ENCODE results near the gene TCEAL3.
"Not testable (repeated sequence)": the region's sequence is repeated elsewhere in the genome, so short reads cannot be mapped to it uniquely, and the experiment has no call there.

The TCEAL3 gene, protein sequence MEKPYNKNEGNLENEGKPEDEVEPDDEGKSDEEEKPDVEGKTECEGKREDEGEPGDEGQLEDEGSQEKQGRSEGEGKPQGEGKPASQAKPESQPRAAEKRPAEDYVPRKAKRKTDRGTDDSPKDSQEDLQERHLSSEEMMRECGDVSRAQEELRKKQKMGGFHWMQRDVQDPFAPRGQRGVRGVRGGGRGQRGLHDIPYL

DNA sequence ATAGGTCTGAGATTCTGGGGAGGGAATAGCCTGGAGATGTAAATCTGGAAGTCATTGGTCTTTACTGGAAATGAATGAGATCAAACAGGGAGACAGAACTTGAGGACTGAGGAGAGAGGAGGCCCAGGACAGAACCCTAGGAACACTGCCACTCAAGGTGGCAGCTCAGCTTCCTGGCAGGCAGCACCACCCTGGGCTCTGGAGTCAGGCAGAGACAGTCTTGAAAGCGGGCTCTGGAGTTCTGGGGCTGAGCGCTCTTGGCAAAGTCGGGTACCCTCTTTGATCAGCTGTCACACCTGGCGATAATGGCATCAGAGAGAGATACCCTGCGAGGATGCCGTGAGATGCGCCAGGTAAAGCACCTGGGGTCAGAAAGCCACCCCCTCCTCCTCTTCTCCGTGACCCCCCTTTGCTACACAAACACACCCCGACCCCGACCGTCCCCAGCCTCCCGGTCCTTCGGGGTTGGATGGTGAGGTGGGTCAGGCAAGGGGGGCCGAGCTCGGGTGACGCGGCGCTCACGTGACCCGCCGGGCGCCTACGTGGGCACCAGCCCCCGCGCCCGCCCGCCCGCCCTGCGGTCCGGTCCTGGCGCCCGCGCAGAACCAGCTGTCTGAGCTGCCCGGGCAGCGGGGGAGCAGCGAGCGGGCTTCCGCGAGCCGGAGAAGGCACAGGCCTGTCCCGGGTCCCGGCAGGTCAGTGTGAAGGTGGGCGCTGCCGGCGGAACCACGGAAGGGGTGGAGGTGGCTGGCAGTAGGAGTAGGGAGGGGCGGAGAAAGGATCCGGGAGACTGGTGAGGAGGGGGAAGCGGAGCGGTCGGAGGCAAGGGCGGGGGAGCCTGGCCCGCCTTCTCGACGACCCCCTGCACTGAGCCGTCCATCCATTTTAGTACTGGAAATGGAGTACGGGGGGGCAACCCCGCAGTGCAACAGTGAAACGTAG lies at the start of gene TCEAL3:
TCEAL3 (plus strand) TSS at position 600 of the 942 bp plus-strand sequence. CDS start 1,102 bp downstream, outside the sequence.
- no peak for DNase-seq

DNA sequence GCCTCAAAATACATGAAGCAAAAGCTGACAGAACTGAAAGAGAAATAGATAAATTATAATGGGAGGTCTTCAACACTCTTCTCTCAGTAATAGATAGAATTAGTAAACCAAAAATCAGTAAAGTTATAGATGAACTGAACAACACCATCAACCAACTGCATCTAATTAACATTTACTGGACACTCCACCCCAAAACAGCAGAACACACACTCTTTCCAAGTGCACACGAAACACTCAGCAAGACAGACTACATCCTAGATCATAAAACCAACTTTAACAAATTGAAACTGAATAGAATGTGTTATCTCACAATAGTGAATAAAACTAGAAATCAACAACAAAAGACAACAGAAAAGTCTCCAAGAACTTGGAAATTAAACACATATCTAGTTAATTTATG lies 47.5 kb upstream of the TCEAL3 start:
- DNase-seq, result no peak

DNA sequence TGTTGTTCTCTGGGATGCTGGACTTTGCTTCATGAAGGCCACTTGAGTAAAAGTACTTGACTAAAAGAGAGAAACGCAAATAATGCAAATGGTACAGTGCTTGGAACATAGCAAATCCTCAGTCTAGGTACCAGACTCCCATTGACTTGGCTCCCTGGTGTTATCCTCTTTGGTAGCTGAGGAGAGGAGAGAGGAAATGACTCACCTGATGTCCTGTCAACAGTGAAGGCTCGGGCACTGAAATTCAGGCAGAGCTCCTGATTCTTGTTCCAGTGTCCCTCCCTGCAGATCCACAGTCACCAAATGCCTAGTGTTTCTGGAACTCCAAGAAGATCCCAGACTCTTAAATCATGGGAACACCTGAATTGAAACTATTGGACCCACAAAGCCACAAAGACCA lies 45.0 kb upstream of the TCEAL3 start:
- DNase-seq, result no peak

DNA sequence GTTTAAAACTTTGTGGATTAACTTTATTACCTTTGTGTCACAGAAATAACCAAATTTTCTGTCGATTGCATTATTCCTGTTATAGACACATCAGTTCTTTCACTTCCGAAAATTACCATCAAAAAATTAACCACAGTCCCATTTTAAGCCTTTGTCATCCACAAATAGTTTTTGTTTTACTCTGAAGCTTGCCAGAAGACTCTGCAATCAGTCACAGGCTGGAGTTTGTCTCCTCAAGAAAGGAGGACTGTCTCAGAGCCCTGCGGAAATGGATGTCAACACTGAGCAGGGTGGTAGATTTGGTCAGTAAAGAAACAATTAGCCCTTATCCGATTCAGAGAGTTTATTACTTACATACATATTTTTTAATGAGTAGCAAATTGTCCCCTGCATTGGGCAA lies 42.6 kb upstream of the TCEAL3 start:
- no peak for DNase-seq

DNA sequence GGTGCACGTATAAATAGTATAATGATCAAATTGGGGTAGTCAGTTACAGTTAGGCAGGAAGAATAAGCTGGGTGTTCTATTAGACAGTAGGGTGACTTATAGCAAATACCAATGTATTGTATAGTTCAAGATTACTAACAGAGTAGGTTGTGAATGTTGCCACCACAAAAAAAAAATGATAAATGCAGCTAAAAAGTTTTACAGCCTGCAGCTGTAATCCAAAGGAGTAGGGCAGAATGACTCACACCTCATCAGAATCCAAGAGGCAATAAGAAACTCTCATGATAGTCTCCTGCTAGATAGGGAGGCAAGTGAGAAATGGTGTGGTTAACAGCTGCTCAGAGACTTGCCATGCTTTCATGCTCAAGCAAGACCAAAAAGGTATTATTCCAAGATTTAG lies 42.0 kb upstream of the TCEAL3 start:
- DNase-seq, result no peak

DNA sequence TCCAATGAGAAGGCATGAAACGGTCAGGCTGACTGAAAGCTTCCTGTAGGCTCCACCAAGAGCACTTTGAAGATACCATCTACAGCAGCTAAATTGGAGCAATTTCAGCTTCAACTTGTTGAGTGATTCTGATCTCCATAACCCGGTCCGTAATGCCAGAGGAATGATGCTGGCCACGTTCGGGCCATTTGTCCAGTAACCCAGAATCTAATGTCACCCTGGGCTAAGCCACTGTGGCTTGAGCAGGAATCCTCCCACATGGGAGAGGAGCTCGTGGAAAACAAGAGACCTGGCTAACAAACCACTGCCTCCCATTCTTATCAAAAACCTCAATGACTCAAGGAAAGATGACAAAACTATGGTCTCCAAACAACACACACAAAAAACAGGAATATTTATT lies 36.6 kb upstream of the TCEAL3 start:
- DNase-seq, result no peak

DNA sequence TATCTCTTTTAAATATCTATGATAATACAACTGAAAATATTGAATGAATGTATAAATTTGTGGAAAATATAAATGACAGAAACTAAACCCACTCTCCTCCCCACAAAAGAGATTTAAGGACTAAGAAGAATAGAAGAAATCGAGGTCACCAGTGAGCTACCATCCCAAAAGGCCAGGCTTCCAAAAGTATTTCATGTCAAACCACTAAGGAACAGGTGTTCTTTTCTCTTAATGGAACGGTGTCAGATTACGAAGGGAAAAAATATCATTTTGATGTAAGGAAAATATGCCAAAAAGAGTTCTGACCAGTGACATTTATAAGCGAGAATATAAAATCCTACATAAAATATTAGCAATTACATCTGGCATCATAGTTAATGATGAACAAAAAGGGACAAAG lies 36.0 kb upstream of the TCEAL3 start:
- DNase-seq, result no peak

DNA sequence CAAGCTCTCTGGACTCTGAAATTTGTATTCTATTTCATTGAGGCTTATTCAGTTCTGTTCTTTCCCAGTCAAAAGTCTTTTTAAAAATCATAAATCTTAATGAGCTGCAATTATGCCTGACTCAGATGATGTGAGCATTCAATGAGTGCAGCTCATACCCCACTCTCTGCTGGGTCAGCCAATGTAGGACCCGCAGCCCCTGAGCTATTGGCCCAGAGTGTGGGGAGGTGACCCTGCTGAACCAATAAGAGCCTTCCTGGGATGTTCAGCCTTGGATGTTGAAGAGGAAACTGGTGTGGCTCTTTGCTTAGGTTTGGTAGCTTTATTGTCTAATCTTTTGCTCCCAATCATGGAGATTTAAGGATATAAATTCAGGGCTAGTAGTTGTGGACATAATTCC lies 34.6 kb upstream of the TCEAL3 start:
- DNase-seq, result no peak

DNA sequence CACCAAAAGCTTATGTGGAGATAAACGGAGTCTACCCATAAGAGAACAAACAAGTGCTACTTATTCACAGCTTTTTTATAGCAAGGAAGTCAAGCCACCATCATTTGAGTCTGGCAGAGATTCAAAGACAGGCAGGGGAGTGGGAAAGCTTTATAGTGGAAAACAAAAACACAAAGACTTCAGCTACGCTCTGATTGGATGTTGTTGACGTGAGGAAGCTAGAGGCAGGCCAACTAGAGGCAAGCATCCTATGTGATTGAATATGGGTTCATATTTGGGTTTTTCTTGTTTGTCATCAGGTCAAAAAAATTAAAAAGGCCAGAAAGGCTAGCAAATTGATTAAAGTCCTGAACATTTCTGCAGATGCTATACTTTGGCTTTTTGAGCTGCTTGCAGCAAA lies 23.2 kb upstream of the TCEAL3 start:
- no peak for DNase-seq

DNA sequence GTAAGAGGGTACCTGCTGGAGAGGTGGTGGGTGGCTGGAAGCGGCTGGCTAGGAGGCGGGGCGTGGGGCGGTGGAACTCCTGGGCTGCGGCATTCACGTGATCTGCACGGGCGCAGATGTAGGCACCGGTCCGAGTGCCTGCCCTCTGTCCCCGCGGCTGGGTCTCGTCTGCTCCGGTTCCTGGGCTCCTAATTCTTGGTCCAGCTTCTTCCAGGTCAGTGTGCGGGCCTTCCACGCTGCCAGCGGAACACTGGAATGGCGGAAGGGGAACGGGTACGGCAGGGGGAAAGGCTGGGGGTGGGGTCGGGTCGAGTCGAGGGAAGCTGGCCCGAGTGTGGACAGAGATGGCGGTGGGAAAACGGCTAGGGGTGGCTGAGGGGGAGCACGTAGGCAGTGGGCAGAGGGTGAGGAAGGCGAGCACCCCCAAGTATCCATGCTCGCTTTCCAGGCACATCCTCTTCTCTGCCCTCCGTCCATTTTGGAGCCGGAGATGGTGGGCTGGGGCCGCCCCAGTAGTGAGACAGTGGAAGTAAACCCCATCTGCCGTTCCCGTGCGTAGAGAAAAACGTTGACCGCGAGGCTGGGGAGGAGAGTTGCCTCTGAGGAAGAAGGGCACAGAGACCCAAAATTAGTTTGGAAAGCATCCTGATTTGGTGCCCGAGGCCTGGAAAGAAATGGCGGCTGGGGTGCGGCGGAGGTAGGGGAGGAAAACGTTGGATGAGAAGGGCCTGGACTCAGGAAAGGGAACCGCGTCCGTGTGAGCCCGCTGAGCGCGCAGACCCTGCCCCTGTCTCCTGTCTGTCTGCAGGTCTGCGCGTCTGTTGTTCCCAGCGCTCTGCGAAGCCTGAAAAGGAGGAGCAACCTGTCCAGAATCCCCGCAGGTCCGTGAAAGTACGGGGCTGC lies 22.1 kb upstream of the TCEAL3 start, which contains the start of gene TCEAL4:
TCEAL4 (plus strand) TSS at position 105 of the 903 bp plus-strand sequence. CDS start 1,161 bp downstream, outside the sequence.
- no peak for DNase-seq

DNA sequence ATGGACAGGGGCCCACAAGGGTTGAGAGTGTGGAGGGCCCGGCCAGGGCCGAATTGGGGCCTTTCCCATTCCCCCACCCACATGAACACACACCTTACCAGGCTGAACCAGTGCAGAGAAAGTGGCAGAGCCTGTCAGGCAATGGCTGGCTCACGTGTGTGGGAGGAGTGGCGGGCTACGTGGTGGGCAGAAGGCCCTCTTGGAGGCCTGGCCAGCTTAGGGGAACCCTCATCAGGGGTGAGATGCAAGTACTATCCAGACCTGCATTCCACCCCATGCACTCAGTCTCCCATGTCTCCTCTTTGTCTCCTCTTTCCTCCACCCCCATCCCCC lies 21.5 kb upstream of the TCEAL3 start:
- DNase-seq, result no peak

DNA sequence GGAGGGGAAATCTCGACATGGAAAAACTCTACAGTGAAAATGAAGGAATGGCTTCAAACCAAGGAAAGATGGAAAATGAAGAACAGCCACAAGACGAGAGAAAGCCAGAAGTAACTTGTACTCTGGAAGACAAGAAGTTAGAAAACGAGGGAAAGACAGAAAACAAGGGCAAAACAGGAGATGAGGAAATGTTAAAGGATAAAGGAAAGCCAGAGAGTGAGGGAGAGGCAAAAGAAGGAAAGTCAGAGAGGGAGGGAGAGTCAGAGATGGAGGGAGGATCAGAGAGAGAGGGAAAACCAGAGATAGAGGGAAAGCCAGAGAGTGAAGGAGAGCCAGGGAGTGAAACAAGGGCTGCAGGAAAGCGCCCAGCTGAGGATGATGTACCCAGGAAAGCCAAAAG lies 21.1 kb upstream of the TCEAL3 start:
- DNase-seq, result no peak

DNA sequence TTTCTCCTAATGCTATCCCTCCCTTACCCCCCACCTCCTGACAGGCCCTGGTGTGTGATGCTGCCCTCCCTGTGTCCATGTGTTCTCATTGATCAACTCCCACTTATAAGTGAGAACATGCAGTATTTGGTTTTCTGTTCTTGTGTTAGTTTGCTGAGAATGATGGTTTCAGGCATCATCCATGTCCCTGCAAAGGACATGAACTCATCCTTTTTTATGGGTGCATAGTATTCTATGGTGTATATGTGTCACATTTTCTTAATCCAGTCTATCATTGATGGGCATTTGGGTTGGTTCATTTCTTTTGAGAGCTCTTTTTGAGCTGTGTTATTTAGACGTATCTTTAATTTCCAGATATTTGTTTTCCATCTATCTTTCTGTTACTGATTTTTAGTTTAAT lies 15.5 kb upstream of the TCEAL3 start:
- not testable (repeated sequence) for DNase-seq

DNA sequence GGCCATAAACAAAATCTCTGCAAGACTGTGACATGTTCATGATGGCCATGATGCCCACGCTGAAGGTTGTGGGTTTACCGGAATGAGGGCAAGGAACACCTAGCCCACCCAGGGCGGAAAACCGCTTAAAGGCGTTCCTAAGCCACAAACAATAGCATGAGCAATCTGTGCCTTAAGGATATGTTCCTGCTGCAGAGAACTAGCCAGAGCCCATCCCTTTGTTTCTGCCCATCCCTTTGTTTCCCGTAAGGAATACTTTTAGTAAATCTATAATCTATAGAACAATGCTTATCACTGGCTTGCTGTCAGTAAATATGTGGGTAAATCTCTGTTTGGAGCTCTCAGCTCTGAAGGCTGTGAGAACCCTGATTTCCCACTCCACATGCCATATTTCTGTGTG lies 12.6 kb upstream of the TCEAL3 start:
- not testable (repeated sequence) for DNase-seq

DNA sequence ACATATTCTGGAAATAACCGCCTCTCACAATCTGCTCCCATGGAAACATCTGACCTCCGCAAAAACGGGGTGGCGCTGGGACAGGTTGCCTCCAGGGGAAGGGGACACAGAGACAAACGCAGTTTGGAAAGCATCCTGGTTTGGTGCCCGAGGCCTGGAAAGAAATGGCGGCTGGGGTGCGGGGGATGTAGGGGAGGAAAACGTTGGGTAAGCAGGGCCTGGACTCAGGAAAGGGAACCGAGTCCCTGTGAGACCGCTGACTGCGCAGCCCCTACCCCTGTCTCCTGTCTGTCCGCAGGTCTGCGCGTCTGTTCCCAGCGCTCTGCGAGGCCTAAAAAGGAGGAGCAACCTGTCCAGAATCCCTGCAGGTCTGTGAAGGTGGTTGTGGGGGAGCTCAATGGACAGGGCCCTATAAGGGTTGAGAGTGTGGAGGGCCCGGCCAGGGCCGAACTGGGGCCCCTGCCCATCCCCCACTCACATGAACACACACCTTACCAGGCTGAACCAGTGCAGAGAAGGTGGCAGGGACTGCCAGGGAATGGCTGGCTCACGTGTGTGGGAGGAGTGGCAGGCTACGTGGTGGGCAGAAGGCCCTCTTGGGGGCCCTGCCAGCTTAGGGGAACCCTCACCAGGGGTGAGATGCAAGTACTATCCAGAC lies 672 bp downstream of the TCEAL3 start:
- no peak for DNase-seq

DNA sequence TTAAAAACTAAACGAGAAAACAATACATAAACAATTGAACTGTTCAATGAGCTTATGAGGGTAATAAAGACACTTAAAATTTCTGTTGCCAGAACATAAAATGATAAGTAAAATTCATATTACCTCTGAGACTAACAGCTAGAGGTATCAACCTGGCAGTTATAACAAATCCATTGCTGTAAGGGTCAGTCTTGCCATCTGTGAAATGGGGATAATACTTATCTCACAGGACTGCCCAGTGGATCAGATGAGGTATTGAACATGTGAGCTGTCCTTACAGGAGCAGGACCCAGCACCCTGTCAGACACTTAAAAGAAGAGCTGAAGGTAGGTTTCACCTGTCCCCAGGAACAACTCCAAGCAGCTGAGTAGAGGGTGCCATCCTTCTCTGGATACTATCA lies 2.5 kb downstream of the TCEAL3 start:
- no peak for DNase-seq

DNA sequence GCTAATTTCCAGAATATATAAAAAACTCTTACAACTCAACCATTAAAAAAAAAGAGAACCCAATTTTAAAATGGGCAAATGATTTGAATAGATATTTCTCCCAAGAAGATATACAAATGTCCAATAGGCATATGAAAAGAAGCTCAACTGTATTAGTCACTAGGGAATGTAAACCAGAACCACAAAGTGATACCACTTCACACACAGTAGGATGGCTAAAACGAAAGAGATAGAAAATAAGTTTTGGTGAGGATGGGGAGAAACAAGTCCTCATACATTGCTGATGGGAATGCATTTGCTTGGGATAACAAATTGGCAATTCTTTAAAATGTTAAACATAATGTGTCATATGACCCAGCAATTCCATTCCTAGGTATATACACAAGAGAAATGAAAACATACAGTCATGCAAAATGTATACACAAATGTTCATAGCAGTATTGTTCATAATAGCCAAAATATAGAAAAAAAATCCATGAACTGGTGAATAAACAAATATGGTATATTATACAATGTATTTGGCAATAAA lies 5.7 kb downstream of the TCEAL3 start:
- DNase-seq, result no peak

DNA sequence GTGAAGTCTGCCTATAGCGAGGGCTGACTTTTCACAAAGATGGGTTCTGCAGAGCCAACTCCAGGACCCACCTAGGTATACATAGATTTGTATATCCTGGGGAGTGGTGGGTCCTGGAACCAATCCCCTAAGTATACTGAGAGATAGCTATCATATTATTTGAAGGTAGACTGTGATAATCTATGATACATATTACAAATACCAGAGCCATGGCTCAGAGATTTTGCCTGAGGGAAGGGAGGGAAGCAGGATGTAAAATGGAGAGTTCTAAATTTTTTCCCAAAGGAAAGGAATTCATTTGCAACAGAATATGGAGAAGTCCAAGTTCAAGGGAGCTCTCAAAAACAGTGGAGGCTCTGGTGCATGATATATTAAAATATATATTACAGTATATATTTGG lies 7.2 kb downstream of the TCEAL3 start:
- no peak for DNase-seq

DNA sequence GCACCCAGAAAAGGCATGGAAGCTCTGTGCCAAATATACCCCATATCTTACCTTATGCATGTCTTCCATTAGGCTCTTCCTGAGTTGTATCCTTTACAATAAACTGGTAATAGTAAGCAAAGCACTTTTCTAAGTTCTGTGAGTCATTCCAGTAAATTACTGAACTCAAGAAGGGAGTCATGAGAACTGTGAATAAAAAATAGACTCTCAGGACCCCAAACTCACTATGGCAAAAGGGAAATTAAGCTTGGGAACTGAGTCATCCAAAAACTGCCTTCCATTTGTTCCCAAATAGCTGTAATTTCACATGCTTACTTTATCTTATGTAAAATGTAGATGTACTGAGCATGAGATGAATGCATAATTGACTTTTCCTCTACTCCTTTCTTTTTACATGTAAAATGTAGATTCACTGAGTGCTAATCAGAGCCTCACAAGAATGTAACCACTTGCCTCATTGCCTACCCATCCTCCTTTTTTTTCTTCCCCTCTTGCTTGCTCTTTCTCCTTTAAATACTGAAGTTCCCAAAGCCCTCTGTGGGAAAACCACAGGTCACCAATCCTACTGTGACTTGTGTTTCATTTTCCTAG lies 8.1 kb downstream of the TCEAL3 start:
- no peak for DNase-seq

DNA sequence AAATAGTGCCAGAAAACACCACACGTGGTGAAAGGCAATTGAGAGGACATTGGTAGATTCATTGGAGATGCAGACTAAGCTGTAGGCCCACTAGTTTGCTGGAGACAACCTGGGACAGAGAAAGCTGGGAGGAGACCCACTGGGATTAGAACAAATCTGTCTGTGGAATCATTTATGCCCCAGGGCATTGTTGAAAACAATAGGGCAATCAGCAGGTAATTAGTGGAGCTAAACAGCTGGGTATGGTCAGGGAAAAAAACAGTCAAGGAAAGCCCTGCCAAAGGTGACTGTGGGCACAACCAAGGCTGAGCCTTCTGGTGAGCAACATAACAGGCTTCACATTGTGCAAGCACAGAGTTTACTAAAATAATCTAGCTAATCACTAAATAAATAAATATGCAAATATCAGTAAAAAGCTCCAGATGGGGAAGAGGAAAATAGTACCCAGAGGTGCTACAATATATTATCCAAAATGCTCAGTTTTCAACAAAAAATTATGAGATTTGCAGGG lies 9.0 kb downstream of the TCEAL3 start:
- no peak for DNase-seq

DNA sequence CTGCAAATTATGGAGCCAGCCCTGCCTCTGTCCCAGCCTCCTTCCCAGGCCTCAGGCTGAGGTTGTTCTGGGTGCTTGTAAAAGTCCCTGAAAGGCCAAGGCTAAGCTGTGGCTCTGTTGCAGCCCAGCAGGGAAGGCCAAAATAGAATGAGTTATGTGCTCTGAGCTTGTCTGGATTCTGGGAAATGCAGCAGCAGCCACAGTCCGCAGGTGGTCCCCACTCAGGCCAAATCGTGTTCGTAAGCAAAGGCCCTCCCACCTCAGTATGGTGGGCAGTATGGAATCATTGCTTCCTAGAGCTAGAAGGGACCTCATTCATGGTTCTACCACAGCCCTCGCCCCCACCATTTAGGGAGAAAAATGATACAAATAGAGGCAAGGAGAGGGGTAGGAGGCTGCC lies 16.3 kb downstream of the TCEAL3 start:
- DNase-seq, result no peak

DNA sequence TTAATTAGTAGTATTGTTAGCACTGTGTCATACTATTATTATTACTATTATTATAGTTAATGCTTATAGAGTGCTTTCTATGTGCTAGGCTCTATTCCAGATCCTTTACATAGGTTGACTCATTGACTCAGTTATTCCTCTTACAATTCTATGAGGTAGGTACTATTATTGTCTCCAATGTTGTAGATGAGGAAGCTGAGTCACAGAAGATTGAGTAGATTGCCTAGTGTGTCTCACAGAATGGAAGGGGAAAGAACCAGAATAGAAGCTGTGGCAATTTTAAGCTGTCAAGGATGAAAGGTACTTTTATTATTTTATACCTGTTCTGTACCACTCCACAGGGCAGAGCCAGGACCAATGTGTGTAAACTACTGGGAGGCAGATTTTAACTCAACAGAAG lies 19.1 kb downstream of the TCEAL3 start:
- DNase-seq, result no peak
